Vagina (tissue), 2 donors: ENCODE measurements around the gene SRRM3. TPM values are rescaled to one million over a fixed set of nuclear protein-coding genes. Genes with fewer than 3 reads are reported as not detected.
"Not testable (repeated sequence)": the region's sequence is repeated elsewhere in the genome, so short reads cannot be mapped to it uniquely, and the experiment has no call there.

Experiments
- DNase-seq, 2 donors: peaks; one replicate each; pipeline ENCODE4 v3.0.0-alpha.2; 2017; ENCODE audit errors: extremely low spot score in 2 of 2
- H3K27ac ChIP-seq: fragments of 200-600 bp; sonication (generic); one replicate; pipeline ENCODE4 v1.5.1; 2019
- H3K27me3 ChIP-seq: fragments of 200-600 bp; sonication (generic); one replicate; pipeline ENCODE4 v1.5.1; 2019
- H3K36me3 ChIP-seq, 2 donors: fragments of 200-600 bp; sonication (generic); one replicate each; pipeline ENCODE4 v1.5.1; 2017 to 2019
- H3K4me1 ChIP-seq: fragments of 200-600 bp; sonication (generic); one replicate; pipeline ENCODE4 v1.5.1; 2019
- H3K4me3 ChIP-seq, 2 donors: fragments of 200-600 bp; sonication (generic); 1 replicate in 1 of 2; 2 replicates in 1 of 2; pipeline ENCODE4 v1.5.1; 2016 to 2019
- H3K9me3 ChIP-seq: fragments of 200-600 bp; sonication (generic); one replicate; pipeline ENCODE4 v1.5.1; 2019
- CTCF ChIP-seq, 3 experiments: fragments of 450-650 bp in 2 of 3; fragments of 200-600 bp in 1 of 3; sonication (generic) in 1 of 3; IDR thresholded peaks; one replicate each; pipeline ENCODE4 v1.5.1; 2017 to 2019; ENCODE audit warnings: antibody characterized with exemption in 3 of 3, mild to moderate bottlenecking in 2 of 3, moderate library complexity in 2 of 3
- POLR2A ChIP-seq, 2 donors: fragments of 450-650 bp; IDR thresholded peaks; one replicate each; pipeline ENCODE4 v1.6.1; 2017; ENCODE audit warnings: antibody characterized with exemption in 2 of 2, mild to moderate bottlenecking in 2 of 2, moderate library complexity in 2 of 2
- POLR2AphosphoS5 ChIP-seq, 2 donors: sonication (generic); formaldehyde crosslinking; IDR thresholded peaks; one replicate each; pipeline ENCODE4 v1.9.0; 2017; ENCODE audit warnings: antibody characterized with exemption in 2 of 2, mild to moderate bottlenecking in 2 of 2, low read depth in 1 of 2; ENCODE audit not compliant: insufficient read depth in 1 of 2
- intact Hi-C: fragments of 100-400 bp; cut with DNase I; formaldehyde crosslinking; loops from one replicate; pipeline ENCODE4 v1.15.1; 2023
- total RNA-seq: library from RNA; depleted of rRNA; stranded (reverse); fragments of >200 nt; gene quantifications from one replicate; pipeline ENCODE4 v1.2.3, GENCODE V29; 2016

SRRM3 gene
- total RNA-seq, 1 donor from 2014 or later, result 9.8 TPM

- intact Hi-C loops, result no loop called here
- no peak for DNase-seq
- Histone ChIP-seq H3K4me3 (no peak overlapping the region), H3K4me1 (peaks cover 17% of the 10 kb centered on the region), H3K27me3 (no peaks in the 10 kb centered on the region), H3K36me3 (no peaks in the 10 kb centered on the region), H3K27ac (no peak overlapping the region), H3K9me3 (no peaks in the 10 kb centered on the region)
- TF ChIP-seq POLR2AphosphoS5 (IDR thresholded peaks at IDR 0.05; ENCODE audit: insufficient read depth in 1 of 2, low read depth in 1 of 2), result no peak
- no peak for TF ChIP-seq CTCF (IDR thresholded peaks at IDR 0.05)
- no peak for TF ChIP-seq POLR2A (IDR thresholded peaks at IDR 0.05)
Observed at GRCh38 chr7:76269895-76270294, 68.2 kb downstream of the SRRM3 start.

GRCh38 chr7:76271384-76271783, 69.7 kb downstream of the SRRM3 start:
- not testable (repeated sequence) for H3K27me3 ChIP-seq, H3K4me3 ChIP-seq, DNase-seq, H3K9me3 ChIP-seq, H3K36me3 ChIP-seq, H3K27ac ChIP-seq
- intact Hi-C loops, result loop anchor here (1.0 kb wide), 1 partner anchor 76 kb away; no protein-coding TSS in a partner anchor
- H3K4me1 ChIP-seq, result peaks cover 17% of the 10 kb centered on the region

GRCh38 chr7:76272142-76272541, 70.4 kb downstream of the SRRM3 start:
- intact Hi-C loops, result no loop called here
- H3K27me3 ChIP-seq, result no peaks in the 10 kb centered on the region
- DNase-seq, result no peak

GRCh38 chr7:76272851-76273497, 71.3 kb downstream of the SRRM3 start:
- intact Hi-C loops, result no loop called here
- H3K4me3 ChIP-seq, result no peak overlapping the region
- no peaks in the 10 kb centered on the region for H3K27me3 ChIP-seq
- peaks cover 3% of the 10 kb centered on the region for H3K4me1 ChIP-seq
- H3K36me3 ChIP-seq, result no peaks in the 10 kb centered on the region
- no peaks in the 10 kb centered on the region for H3K9me3 ChIP-seq
- DNase-seq, result no peak
- TF ChIP-seq POLR2AphosphoS5 (IDR thresholded peaks at IDR 0.05; ENCODE audit: insufficient read depth in 1 of 2, low read depth in 1 of 2) (no peak), CTCF (IDR thresholded peaks at IDR 0.05) (no peak), POLR2A (IDR thresholded peaks at IDR 0.05) (no peak)
- no peak overlapping the region for H3K27ac ChIP-seq

More at GRCh38 chr7:76272142-76272541, 70.4 kb downstream of the SRRM3 start:
- Histone ChIP-seq H3K4me3 (no peak overlapping the region), H3K9me3 (no peaks in the 10 kb centered on the region), H3K4me1 (peaks cover 12% of the 10 kb centered on the region), H3K27ac (no peak overlapping the region), H3K36me3 (no peaks in the 10 kb centered on the region)
- TF ChIP-seq POLR2A (IDR thresholded peaks at IDR 0.05), result no peak
- TF ChIP-seq CTCF (IDR thresholded peaks at IDR 0.05), result no peak
- no peak for TF ChIP-seq POLR2AphosphoS5 (IDR thresholded peaks at IDR 0.05; ENCODE audit: insufficient read depth in 1 of 2, low read depth in 1 of 2)

- TF ChIP-seq CTCF (IDR thresholded peaks at IDR 0.05) (no peak), POLR2AphosphoS5 (IDR thresholded peaks at IDR 0.05; ENCODE audit: insufficient read depth in 1 of 2, low read depth in 1 of 2) (no peak), POLR2A (IDR thresholded peaks at IDR 0.05) (no peak)
- Histone ChIP-seq H3K9me3 (no peaks in the 10 kb centered on the region), H3K36me3 (no peaks in the 10 kb centered on the region), H3K27me3 (no peaks in the 10 kb centered on the region), H3K4me1 (no peaks in the 10 kb centered on the region), H3K27ac (no peak overlapping the region), H3K4me3 (no peak overlapping the region)
- intact Hi-C loops, result no loop called here
- DNase-seq, result no peak
Observed at GRCh38 chr7:76273503-76273902, 71.8 kb downstream of the SRRM3 start.
